Right cardiac atrium (tissue), 5 donors: Measurements from ENCODE around the gene PRR36. TPM values are rescaled to one million over a fixed set of nuclear protein-coding genes. Genes with fewer than 3 reads are reported as not detected.

Source experiments
- ATAC-seq, 2 donors: fragments of 200-7000 bp; cut with Tn5 transposase; one replicate each; pipeline versions ENCODE4 v1.8.0 to v1.9.1; 2020; ENCODE audit warnings: moderate library complexity in 2 of 2, mild to moderate bottlenecking in 1 of 2
- DNase-seq, 3 donors: peaks; one replicate each; pipeline ENCODE4 v3.0.0-alpha.2; 2020
- H3K27ac ChIP-seq: one replicate; pipeline ENCODE4 v1.5.1; 2013; ENCODE audit warnings: mild to moderate bottlenecking, low read length, control low read depth, moderate library complexity
- H3K27me3 ChIP-seq: one replicate; pipeline ENCODE4 v1.6.1; 2013; ENCODE audit not compliant: control insufficient read depth, insufficient read depth
- H3K4me1 ChIP-seq: one replicate; pipeline ENCODE4 v1.6.1; 2013; ENCODE audit warnings: low read length; ENCODE audit not compliant: control insufficient read depth, insufficient read depth
- H3K4me3 ChIP-seq: one replicate; pipeline ENCODE4 v1.5.1; 2013; ENCODE audit warnings: low read length, control low read depth
- H3K9me3 ChIP-seq: one replicate; pipeline ENCODE4 v1.6.1; 2013; ENCODE audit warnings: low read length; ENCODE audit not compliant: control insufficient read depth
- WGBS: extraction: QIAGEN DNeasy Blood & Tissue Kit; methylation state at CpG from one replicate; pipeline ENCODE4 v1.1.7; 2013; 5-methylcytosine and 5-hydroxymethylcytosine counted together
- intact Hi-C, 4 donors: fragments of 100-400 bp; cut with DNase I; formaldehyde crosslinking; loops; one replicate each; pipeline versions ENCODE4 v1.11.0 to v1.14.0; 2022 to 2023
- polyA plus RNA-seq: library from polyadenylated mRNA; stranded (reverse); fragments of 200-250 nt; gene quantifications from one replicate; pipeline ENCODE4 v1.2.3, GENCODE V29; 2013
- total RNA-seq, 4 donors: library from RNA; stranded (reverse); fragmentation: NEBNext Ultra II Directional; extraction: Animal tissue kit (Norgen Biotek cat#: 25700); gene quantifications; one replicate each; pipeline ENCODE4 v1.2.1, GENCODE V29; 2021
- donor health status: healthy with polysubstance abuse.
- donor health status: DM: no; HTN: yes; CAD: no.
- donor health status: DM: no; HTN: no; CAD: no.
- donor health status: DM: no; HTN: yes; CAD: no; lungs with severe emphysema.
- donor health status: DM: yes; HTN: yes; CAD: no.

Gene PRR36
- total and polyA plus RNA-seq, 5 donors = 0.11 to 0.34 (median 0.29) TPM; not detected in 2

- ATAC-seq (no peak), DNase-seq (peak in 1 of 3 donors; percentile 48)
- 92% methylated on average over 12 of the region's 12 CpGs for WGBS
- no peak overlapping the region for H3K27ac ChIP-seq
- no peaks in the 10 kb centered on the region for H3K4me1 ChIP-seq
- no peaks in the 10 kb centered on the region for H3K27me3 ChIP-seq
- H3K4me3 ChIP-seq = no peak overlapping the region
- intact Hi-C loops = no loop called here
- H3K9me3 ChIP-seq = no peaks in the 10 kb centered on the region
Measured at GRCh38 chr19:7853770-7854128, 20.4 kb downstream of the PRR36 start.

- 37% methylated on average over 45 of the region's 45 CpGs for WGBS
Measured at GRCh38 chr19:7852851-7853769, 21.1 kb downstream of the PRR36 start.

DNA sequence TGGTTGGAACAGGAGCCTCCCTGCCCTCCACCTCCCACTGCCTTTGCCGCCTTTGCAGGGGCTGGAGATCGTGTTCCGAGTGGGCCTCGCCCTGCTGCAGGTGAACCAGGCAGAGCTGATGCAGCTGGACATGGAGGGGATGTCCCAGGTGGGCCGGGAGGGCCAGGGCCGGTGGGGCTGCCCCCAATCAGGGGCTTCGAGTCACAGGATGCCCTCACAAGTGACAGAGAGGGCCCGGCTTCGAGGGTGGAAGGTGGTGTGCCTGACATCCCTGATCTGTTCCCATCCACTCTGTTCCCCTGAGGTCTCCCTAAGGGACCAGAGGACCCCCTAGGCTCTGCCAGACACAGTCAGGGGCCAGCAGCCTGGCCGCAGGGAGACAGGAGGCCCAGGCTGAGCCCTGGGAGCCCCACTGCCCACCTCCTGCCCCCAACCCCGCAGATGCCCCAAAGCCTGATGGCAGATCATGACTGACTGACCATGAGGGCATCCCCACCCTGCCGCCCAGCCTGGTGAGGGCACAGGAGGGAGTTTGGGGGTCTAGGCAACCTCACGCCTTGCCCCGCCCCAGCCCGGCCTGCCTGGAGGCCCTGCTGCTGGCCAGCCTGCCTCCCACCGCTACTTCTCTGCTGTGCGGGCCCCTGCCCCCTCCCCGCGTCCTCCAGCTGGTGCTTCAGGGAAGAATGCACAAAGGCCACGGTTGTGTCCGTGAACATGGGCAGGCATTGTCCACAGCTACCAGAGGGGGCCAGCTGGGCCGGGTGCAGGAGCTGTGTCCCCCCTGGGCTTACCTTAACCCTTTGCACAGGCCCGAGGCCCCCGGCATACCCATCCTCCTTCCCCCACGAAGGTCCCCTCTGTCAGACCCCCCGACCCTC is 22.3 kb downstream of the PRR36 start:
- WGBS = 85% methylated on average over 26 of the region's 26 CpGs
- Histone ChIP-seq H3K4me3 (no peak overlapping the region), H3K27me3 (no peaks in the 10 kb centered on the region), H3K4me1 (no peaks in the 10 kb centered on the region), H3K9me3 (no peaks in the 10 kb centered on the region), H3K27ac (no peak overlapping the region)
- intact Hi-C loops = no loop called here
- no peak for ATAC-seq
- peak; percentile 12 to 56 (median 51) for DNase-seq

More at GRCh38 chr19:7852851-7853769, 21.1 kb downstream of the PRR36 start:
- DNase-seq = peak; percentile 62 to 84 (median 83)
- ATAC-seq = peak; percentile 62 to 75
- no peaks in the 10 kb centered on the region for H3K27me3 ChIP-seq
- no peaks in the 10 kb centered on the region for H3K9me3 ChIP-seq
- H3K4me1 ChIP-seq = no peaks in the 10 kb centered on the region
- no peak overlapping the region for H3K4me3 ChIP-seq
- intact Hi-C loops = no loop called here
- H3K27ac ChIP-seq = no peak overlapping the region

- WGBS = 92% methylated on average over 19 of the region's 19 CpGs
- Histone ChIP-seq H3K27me3 (no peaks in the 10 kb centered on the region), H3K27ac (no peak overlapping the region), H3K4me1 (no peaks in the 10 kb centered on the region), H3K9me3 (no peaks in the 10 kb centered on the region), H3K4me3 (no peak overlapping the region)
- DNase-seq (peak in 2 of 3 donors; percentile 6 to 38), ATAC-seq (no peak)
- intact Hi-C loops = no loop called here
Measured at GRCh38 chr19:7850945-7851622, 23.1 kb downstream of the PRR36 start.

DNA sequence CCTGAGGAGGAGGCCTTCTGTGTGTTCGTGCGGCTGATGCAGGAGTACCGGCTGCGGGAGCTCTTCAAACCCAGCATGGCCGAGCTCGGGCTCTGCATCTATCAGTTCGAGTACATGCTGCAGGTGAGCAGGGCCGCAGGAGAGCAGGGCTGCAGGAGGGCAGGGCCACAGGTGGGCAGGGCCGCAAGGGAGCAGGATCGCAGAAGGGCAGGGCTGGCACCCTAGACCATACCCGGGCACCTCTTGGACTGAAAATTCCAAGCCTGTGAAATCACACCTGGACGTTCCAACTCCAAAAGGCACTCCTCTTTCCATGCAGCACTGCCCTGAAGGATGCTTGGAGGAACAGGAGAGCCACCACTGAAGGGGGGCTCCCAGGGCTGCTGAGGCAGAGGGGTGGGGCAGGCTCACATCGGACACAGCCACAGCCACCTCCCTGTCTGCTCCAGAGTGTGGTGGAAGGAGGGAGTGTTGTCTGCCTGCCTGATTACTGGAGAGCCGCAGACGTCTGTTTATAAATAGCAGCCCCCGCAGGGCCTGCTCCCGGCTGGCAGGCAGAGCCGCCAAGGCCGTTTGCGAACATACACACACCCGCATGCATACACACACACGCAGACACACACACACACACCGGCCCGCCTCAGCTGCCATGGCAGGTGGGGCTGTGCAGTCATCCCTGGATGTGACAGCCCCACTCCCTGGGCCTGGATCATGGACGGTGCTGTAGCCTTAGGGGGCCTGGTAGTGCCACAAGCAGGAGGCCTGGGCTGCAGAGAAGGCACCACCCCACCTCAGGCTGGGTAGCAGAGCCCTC is 24.0 kb downstream of the PRR36 start:
- peak in 1 of 2 donors; percentile 32 for ATAC-seq
- peak in 2 of 3 donors; percentile 51 to 59 for DNase-seq
- no peak overlapping the region for H3K4me3 ChIP-seq
- WGBS = 61% methylated on average over 25 of the region's 25 CpGs
- no peaks in the 10 kb centered on the region for H3K9me3 ChIP-seq
- intact Hi-C loops = no loop called here
- no peaks in the 10 kb centered on the region for H3K27me3 ChIP-seq
- H3K27ac ChIP-seq = no peak overlapping the region
- H3K4me1 ChIP-seq = no peaks in the 10 kb centered on the region

DNA sequence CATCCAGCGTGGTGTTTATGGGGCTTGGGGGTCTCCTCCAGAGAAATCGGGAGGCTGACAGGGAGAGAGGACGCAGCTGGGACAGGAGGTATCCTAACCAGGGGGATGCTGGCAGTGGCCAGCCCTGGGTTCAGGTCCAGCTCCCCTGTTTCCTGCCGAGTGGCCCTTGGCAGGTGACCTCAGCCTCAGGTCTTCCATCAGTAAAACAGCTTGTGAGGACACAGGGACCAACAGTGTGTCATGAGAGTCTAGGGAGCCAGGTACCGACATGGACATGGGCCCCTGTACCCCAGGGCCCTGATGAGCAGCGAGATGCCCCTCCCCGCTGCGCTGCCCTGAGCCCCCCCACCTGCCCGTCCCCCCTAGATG is 24.6 kb downstream of the PRR36 start:
- H3K27me3 ChIP-seq = no peaks in the 10 kb centered on the region
- intact Hi-C loops = no loop called here
- WGBS = 85% methylated on average over 9 of the region's 9 CpGs
- ATAC-seq = no peak
- no peaks in the 10 kb centered on the region for H3K9me3 ChIP-seq
- H3K4me3 ChIP-seq = no peak overlapping the region
- DNase-seq = no peak
- no peak overlapping the region for H3K27ac ChIP-seq
- no peaks in the 10 kb centered on the region for H3K4me1 ChIP-seq

- 90% methylated on average over 34 of the region's 34 CpGs for WGBS
- H3K4me1 ChIP-seq = no peaks in the 10 kb centered on the region
- H3K27ac ChIP-seq = no peak overlapping the region
- intact Hi-C loops = no loop called here
- no peak overlapping the region for H3K4me3 ChIP-seq
- H3K27me3 ChIP-seq = no peaks in the 10 kb centered on the region
- DNase-seq (no peak), ATAC-seq (no peak)
- H3K9me3 ChIP-seq = no peaks in the 10 kb centered on the region
Measured at GRCh38 chr19:7848779-7849457, 25.3 kb downstream of the PRR36 start.

DNA sequence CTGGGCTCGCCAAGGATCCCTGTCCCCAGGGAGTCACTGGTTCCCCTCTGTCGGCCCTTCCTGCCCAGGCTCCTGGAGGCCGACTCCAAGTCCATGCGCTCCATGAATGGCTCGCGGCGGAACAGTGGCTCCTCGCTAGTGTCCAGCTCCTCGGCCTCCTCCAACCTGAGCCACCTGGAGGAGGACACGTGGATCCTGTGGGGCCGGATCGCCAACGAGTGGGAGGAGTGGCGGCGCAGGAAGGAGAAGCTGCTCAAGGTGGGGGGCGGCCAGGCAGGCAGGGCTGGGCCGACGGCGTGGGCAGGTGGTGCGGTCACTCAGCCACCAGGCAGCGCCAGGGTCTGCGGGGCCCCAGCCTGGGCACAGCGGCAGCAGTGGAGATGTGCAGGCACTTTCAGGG is 26.5 kb downstream of the PRR36 start:
- no peaks in the 10 kb centered on the region for H3K9me3 ChIP-seq
- intact Hi-C loops = no loop called here
- WGBS = 93% methylated on average over 23 of the region's 23 CpGs
- DNase-seq (no peak), ATAC-seq (no peak)
- H3K27me3 ChIP-seq = no peaks in the 10 kb centered on the region
- H3K4me3 ChIP-seq = no peak overlapping the region
- no peaks in the 10 kb centered on the region for H3K4me1 ChIP-seq
- no peak overlapping the region for H3K27ac ChIP-seq

DNA sequence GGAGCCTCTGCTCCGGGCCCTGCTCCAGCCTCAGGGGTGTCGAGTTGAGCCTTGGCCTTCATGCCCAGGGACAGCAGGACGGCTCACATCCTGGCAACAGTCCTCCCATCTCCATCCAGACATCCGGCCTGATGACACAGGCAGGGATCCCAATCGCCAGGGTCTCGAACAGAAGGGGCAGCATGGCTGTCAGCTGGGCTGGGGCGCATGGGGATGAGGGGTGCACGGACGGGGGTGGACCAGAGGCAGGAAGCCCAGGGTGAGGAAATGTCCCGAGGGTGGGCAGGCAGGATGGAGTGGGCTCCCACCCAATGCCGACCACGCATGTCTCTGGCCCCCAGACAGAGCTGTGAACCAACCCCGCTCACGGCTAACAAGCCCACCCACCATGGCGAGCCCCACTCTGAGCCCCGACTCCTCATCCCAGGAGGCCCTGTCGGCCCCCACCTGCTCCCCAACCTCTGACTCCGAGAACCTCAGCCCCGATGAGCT is 28.0 kb downstream of the PRR36 start:
- H3K4me1 ChIP-seq = no peaks in the 10 kb centered on the region
- no peak overlapping the region for H3K27ac ChIP-seq
- no peaks in the 10 kb centered on the region for H3K27me3 ChIP-seq
- WGBS = 83% methylated on average over 19 of the region's 19 CpGs
- intact Hi-C loops = no loop called here
- H3K4me3 ChIP-seq = no peak overlapping the region
- H3K9me3 ChIP-seq = no peaks in the 10 kb centered on the region
- DNase-seq (no peak), ATAC-seq (no peak)
